Epithelial cell of prostate (primary cell): Measurements from ENCODE around the gene ATG16L1.

Source experiments
- DNase-seq: peaks from one replicate; pipeline ENCODE4 v3.0.0-alpha.2; 2011; ENCODE audit warnings: low read depth, low spot score
- H3K27ac ChIP-seq: fragments of 450-650 bp; 2 replicates; pipeline ENCODE4 v1.5.1; 2017; ENCODE audit warnings: mild to moderate bottlenecking

Gene ATG16L1

DNA sequence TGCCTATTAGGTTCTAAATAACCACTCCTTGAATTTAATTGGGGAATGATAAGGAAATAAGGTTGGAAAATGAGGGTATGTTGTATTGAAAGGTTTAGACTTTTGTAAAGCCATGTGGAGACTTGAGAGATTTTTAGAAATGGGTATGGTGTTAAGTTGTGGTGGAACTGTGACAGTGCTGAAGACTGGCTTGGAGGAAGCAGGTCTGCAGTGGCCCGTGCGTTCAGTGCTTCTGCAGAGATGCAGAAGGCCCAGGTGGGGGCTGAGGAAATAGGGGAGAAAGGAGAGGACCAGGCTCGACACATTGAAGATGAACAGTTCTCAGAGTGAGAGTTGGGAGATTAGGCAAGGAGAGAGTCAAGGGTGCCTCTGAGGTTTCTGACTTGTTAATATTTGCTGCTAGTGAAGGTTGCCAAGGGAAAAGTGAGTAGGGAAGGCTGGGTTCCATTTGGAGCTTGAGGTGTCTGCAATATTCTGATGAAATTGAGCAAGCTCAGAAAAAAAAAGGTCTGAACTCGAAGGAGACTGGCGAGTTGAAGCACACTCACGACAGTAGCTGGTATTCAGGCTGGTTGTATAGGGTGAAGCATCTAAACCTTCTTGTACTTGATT is 30.6 kb downstream of the ATG16L1 start:
- DNase-seq, result no peak
- no peak overlapping the region for H3K27ac ChIP-seq

DNA sequence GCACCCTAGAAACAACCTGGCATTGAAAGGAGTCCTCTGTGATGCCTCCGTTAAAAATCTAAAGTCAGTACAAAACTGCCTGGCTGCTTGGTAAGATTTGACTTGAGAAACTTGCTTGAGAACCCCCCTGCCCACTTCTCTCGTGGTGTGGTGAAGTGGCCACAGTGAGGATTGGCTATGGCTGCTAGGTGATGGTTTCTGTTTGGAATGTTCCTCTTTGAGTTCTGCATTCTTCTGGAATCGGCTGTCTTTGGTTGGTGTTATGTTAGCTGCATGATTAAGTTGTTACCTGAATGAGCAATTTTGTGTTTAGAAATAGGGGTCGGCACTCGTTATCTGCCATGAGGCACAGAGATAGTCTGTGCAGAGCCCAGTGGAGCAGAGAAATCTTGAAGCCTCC is 34.4 kb downstream of the ATG16L1 start:
- no peak overlapping the region for H3K27ac ChIP-seq
- no peak for DNase-seq

DNA sequence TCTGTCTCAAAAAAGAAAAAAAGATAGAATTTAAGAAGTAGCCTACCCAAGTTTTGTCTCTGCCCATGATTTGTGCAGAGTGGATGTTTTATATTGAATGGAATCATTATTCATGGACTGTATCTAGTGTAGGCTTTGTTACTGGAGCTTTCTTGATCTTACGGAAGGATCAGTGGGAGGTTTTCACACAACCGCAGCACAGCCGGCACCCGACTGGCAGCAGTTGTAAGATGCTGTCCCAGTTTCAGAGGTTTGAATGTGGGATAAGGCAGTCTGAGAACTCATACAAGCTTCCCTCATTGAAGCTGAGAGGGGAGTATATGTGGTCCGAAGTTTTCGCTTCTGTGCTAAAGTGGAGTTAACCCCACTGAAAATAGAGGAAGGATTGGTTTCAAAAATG is 36.4 kb downstream of the ATG16L1 start:
- no peak for DNase-seq
- no peak overlapping the region for H3K27ac ChIP-seq

DNA sequence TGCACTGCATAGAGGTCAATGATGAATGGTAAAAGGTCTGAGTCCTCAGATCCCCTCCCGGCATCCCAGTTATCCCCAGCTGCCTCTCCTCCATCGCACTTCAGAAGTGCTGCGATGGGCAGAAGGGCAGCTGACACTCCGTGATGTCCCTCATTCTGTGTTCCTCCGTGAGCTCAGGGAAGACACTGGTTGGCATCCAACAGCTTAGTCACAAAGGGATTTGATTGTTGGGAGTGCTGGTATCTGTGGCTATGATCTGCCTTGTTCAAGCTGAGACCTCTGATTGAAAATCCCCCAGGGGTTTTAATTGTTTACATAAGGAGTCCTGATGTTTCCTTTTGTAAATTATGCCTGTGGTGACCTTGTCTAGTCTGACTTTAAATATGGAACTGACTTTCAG is 37.2 kb downstream of the ATG16L1 start:
- H3K27ac ChIP-seq, result no peak overlapping the region
- DNase-seq, result no peak

DNA sequence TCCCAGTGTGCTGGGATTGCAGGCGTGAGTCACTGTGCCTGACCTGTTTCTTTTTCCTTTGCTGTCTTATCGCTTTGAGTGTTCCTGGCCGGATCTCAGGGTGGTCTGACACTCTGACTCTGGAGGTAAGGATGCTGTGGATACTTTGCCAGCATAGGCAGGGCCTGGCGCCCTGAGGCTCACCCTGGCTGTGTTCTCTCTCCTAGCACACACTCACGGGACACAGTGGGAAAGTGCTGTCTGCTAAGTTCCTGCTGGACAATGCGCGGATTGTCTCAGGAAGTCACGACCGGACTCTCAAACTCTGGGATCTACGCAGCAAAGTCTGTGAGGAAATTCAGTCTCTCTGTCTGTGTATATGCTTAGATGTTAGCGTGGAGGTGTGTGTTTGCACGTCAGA is 38.2 kb downstream of the ATG16L1 start:
- no peak for DNase-seq
- H3K27ac ChIP-seq, result no peak overlapping the region

DNA sequence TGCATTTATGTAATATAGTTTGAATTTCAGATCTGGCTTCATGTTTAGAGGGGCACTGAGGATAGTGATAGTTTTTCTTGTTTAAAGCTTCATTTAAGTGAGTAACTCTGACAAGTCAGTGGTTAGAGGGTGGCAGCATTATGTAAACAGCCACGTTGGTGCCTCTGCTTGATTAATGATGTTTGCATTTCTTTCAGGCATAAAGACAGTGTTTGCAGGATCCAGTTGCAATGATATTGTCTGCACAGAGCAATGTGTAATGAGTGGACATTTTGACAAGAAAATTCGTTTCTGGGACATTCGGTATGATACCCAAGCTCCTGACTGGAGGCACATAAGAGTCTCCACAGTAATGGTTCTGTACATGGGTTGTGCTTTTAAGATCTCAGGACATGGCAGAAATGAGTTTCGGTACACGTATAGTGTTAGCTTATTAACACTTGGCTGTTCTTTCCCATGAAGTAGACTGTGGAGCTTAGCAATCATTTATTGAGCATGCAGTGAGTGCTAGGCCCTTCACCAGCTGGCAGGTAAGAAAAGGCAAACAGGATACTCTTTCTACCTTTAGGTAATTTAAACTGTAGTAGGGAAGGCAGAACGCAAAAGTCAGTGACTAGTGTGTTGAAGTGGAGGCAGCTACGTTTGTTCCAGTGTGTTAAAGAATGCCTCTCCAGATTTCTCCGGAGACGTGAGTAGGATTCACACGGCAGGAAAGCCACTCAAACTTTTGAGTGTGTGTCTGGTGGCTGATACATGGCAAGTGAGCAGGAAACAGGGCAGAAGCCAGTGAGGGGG is 38.8 kb downstream of the ATG16L1 start:
- no peak overlapping the region for H3K27ac ChIP-seq
- DNase-seq, result no peak

DNA sequence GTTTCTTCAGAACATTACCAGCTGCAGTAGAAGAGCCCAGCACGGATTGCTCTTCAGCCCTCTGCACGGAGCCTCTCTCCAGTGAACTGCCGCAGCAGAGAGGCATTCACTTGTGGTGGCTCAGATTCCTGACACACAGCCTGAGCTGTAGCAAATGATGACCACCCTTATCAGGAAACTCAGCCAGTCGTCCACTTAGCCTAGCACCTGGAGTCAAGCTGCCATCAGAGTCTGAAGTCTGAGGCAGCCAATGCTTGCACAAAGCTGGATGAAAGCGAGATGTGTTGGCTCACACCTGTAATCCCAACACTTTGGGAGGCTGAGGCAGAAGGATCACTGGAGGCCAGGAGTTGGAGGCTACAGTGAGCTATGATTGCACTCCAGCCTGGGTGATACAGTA is 44.4 kb downstream of the ATG16L1 start:
- H3K27ac ChIP-seq, result no peak overlapping the region
- no peak for DNase-seq

DNA sequence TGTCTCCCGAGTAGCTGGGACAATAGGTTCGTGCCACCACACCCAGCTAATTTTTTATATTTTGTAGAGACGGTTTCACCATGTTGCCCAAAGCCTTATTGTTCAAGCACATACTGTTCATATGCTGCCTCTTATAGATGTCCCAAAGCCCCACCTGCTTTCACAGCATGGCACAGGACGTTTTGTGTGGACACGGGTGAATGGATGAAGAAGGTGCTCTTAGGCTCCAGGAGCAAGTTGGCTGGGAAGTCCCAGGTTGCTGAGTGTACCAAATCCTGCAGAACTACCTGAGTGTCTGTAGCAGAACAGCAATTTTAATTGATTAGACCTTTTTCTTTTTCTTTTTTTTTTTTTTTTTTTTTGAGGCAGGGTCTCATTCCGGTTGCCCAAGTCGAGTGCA is 45.6 kb downstream of the ATG16L1 start:
- H3K27ac ChIP-seq, result no peak overlapping the region
- no peak for DNase-seq

DNA sequence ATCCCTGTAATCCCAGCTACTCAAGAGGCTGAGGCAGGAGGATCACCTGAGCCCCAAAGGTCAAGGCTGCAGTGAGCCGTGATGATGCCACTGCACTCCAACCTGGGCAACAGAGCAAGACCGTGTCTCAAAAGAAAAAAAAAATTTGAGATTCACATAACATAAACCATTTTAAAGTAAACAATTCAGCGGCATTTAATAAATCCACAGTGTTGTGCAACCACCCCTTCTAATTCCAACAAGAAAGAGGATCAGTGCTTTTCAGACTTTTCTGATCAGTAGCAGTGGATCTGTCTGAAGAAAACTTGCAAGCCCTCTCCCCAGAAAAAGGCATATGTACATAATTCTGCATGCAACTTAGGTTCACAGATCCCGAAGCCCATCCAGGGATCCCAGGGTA is 48.9 kb downstream of the ATG16L1 start:
- no peak for DNase-seq

DNA sequence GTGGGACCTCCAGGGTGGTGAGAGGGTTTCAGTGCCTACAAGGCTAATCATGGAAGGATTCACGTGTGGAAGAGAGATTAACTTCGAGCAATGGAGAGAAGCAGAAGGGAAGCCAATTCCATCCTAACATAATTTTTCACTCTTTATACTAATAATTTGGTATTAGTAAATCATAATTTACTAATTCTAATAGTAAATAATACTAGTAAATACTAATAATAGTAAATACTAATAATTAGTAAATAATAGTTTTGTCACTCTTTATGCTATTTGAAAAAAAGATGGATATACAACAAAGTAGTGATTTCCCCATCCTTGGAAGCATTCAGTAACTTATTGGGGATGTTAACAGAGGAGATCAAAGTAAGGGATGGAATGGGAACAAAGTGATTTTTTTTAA is 49.8 kb downstream of the ATG16L1 start:
- no peak for DNase-seq
- H3K27ac ChIP-seq, result no peak overlapping the region

More for the DNA sequence above, 48.9 kb downstream of the ATG16L1 start:
- H3K27ac ChIP-seq, result no peak overlapping the region

DNA sequence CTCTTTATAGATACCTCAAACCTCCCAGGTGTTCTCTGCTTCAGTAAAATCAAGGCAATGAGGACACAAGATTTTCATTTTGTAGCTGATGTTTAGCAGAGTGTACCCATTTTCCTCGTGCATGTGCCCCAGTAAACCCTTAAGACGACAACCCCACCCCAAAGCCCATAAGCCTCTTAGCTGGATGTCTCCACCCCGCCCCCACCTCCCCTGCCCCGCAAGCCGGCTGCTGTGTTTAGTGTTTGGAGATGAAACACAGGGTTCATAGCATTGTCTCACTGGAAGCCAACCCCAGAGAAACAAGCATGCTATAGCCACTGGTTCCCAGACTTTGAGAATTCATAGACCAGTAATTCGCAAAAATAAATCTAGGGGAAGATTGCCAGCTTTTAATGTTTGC is 50.3 kb downstream of the ATG16L1 start:
- H3K27ac ChIP-seq, result no peak overlapping the region
- DNase-seq, result no peak

DNA sequence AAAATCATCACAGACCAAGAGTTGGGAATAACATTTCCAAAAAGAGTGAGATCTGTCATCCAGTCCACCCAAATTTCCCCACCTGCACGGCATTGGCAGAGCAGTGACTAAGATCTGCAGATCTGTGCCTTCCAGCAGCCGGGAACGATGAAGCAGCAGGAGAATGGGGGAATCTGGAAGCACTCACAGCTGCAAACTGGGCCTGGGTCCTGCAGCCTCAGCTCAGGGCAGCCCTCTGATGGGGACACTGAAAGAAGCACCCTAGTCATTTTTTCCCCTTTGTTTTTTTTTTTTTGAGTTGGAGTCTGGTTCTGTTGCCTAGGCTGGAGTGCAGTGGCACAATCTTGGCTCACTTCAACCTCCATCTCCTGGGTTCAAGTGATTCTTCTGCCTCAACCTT is 51.8 kb downstream of the ATG16L1 start:
- DNase-seq, result no peak
- H3K27ac ChIP-seq, result no peak overlapping the region

DNA sequence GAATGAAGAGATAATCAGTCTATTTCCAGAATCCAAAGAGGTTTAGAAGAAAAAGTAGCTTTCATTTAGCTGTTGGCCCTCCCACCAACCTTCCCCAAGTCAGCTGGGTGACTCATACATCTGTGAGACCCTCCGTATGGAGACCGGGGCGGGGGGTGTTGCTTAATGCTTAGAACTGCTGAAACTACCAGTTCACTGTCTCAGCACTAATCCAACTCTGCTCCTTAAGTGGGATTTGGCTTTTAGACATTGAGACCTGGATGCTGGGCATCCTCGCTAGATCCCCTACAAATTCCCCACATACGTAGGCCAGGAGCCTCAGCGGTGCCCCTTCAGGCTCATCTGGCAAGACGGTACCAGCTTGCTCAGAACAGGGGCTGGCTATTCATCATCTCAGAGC is 56.1 kb downstream of the ATG16L1 start, which contains the start of gene SAG:
TSS of gene SAG (plus strand) at position 252 of the 400 bp plus-strand sequence. CDS start 1,374 bp downstream, outside the sequence.
- no peak for DNase-seq
- no peak within 1 kb of the TSS for H3K27ac ChIP-seq

DNA sequence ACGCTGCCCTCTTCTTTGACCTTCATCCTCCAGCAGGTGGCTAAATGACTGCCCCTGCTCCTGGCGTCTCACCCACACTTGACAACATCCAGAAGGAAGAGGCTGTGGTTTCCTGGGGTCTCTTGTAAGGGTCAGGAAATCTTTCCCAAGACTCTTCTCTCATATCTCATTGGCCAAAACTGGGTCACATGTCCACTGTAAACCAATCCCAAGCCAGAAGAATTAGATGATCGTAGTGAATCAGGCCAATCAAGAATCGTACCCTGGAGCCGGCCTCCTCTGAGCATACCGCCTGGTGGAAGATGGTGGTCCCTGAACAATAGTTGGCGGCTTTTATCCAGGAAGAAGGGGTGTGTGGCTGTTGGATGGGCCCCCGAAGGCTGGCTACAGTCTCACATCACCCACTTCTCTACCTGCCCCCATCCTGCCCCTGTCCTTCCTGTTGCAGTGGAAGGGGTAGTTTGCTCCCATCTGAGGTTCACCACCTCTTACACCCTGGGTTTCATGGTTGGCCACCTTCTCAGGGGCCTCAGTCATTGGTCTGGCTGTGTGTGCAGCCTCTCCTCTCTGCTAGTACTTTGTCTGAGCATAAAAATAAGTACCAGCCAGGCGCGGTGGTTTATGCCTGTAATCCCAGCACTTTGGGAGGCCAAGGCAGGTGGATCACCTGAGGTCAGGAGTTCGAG is 59.9 kb downstream of the ATG16L1 start:
- DNase-seq, result no peak
- H3K27ac ChIP-seq, result no peak overlapping the region

DNA sequence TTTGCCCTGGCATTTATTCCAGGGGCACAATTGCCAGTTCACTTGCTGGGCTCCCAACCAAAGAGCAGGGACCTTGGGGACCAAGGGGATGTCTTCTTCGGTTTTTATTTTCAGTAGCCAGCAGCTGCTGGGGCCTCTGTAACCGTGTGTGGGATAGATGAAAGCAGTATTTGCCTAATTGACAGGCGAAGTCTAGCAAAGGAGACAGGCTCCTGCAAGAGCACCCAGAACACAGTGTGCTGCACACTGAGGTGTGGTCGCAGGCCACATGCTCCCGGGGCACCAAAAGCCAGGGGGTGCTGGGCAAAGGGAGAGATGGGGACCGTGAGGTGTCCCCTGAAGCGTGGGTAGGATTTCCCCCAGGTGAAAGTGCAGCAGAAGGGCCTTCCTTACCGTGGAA is 61.4 kb downstream of the ATG16L1 start:
- no peak for DNase-seq
- no peak overlapping the region for H3K27ac ChIP-seq

DNA sequence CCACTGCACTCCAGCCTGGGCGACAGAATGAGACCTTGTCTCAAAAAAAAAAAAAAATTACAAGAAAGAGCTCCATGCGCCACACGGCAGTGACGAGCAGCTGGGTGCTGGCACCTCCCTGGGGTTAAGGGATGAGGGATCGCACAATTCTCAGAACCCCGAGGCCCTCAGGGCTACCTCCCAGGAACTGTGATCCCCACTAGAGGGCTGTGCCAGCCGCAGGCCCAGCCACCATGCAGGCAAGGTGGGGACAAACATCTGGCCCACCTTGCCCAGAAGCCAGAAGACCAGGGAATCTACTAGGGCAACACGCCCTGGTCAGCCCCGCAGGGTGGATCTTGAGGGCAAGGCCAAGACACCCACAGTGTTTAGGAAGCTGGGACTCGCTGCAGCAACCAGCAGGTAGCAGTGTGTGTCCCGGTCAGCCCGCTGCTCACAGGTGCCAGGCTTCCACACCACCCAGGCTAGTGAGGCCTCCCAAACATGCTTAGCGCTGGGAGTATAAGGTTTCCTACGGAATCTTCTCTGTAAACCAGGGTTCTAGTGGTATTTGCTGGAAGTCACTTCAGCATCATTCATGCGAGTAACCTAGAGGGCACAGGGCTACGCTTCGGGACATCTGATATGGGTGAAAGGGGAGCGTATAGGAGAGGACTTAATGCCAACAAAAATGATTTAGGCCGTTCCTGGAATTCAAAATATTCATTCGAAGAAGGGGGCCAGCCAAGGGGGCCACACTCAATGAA is 62.9 kb downstream of the ATG16L1 start:
- no peak overlapping the region for H3K27ac ChIP-seq
- no peak for DNase-seq

DNA sequence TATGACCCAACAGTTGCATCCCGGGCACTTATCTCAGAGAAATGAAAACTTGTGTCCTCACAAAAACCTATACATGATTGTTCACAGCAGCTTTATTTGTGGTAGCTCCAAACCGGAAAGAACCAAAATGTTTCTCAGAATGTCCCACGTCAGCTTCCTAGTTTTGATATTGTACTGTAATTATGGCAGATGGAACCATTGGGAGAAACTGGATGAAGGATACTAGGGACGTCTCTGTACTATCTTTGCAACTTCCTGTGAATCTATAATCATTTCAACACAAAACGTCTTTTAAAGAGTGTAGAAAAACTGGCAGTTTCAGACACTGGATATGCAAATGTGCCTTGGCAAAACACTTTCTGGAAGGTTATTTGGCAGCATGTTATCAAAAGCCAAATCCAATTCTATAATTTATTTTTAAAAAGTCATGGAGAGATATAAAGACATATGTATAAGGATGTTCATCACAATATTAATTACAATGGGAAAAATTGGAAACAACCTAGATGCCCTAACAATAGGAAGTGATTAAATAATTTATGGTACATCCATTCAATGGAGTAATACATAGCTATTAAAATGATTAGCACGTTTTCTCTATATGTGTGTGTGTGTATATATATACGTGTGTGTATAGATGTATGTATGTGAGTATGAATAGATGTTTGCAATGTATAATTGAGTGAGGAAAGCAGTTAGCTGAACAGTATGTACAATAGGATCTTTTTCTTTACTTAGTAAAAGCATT is 65.9 kb downstream of the ATG16L1 start:
- no peak for DNase-seq
- H3K27ac ChIP-seq, result no peak overlapping the region

DNA sequence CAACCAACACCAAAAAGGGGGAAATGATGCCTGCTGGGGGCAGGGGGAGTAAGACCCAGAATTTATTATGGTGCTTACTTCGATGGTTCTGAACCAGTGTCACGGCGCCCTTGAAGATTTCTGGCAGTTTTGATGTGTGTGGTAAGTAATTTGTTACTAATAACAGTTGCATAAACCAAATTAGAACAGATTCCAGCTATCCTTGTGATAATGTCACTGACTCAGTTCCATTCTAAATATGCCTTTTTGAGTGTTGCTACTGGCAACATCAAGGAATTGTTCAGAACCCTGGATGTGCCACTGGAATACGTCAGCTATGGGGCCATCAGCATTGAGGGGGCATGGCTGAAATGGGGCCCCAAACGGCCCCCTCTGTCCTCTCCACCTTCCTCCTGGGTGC is 67.8 kb downstream of the ATG16L1 start:
- no peak overlapping the region for H3K27ac ChIP-seq
- DNase-seq, result no peak

DNA sequence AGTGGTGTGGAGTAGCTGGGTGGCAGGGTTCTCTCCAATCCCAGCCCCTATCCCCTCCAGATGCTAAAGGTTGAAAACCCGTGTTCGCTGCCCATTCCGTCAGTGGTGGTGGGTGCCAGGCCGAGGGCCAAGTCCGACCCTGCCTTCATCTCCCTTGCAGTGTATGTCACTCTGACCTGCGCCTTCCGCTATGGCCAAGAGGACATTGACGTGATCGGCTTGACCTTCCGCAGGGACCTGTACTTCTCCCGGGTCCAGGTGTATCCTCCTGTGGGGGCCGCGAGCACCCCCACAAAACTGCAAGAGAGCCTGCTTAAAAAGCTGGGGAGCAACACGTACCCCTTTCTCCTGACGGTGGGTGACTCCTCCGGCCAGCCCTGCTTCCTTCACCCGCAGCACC is 69.0 kb downstream of the ATG16L1 start:
- no peak overlapping the region for H3K27ac ChIP-seq
- DNase-seq, result no peak

DNA sequence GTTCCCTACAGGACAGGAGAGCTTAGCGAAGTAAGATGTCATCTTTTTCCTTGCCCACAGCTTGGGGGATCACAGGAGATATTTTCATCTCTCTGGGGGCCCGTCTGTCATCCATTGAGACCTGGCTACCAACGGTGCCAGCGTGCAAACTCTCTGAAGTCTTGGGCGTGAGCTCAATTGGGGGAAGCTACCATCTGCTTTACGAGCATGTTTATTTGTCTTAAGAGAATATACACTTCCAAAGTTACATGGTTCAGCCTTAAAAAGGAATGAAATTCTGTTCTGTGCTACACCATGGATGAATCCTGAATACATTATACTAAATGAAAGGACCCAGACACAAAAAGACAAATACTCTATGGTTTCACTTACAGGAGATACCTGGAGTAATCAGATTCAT is 69.7 kb downstream of the ATG16L1 start:
- no peak for DNase-seq
- no peak overlapping the region for H3K27ac ChIP-seq
